Chondrocyte (in vitro differentiated cells): ENCODE data around the gene SSBP3. TPM values are rescaled to one million over a fixed set of nuclear protein-coding genes. Genes with fewer than 3 reads are reported as not detected.

Source experiments
- DNase-seq: peaks from one replicate; pipeline ENCODE4 v3.0.0; 2021; ENCODE audit warnings: mixed read lengths, low spot score
- H3K27ac Mint-ChIP-seq: one replicate; pipeline ENCODE4 v1.8.0; 2021; ENCODE audit warnings: mild to moderate bottlenecking, moderate library complexity, mixed read lengths; ENCODE audit not compliant: unreplicated experiment
- H3K27me3 Mint-ChIP-seq: 2 replicates; pipeline ENCODE4 v1.8.0; 2021; ENCODE audit warnings: low read depth, mixed read lengths
- H3K36me3 Mint-ChIP-seq: 2 replicates; pipeline ENCODE4 v1.8.0; 2021; ENCODE audit warnings: low read depth, mixed read lengths
- H3K4me1 Mint-ChIP-seq: 2 replicates; pipeline ENCODE4 v1.8.0; 2021; ENCODE audit warnings: low read depth, mild to moderate bottlenecking, mixed read lengths
- H3K4me3 Mint-ChIP-seq: one replicate; pipeline ENCODE4 v1.8.0; 2021; ENCODE audit warnings: mild to moderate bottlenecking, moderate library complexity, mixed read lengths; ENCODE audit not compliant: unreplicated experiment
- H3K9me3 Mint-ChIP-seq: 2 replicates; pipeline ENCODE4 v1.8.0; 2021; ENCODE audit warnings: low read depth, mixed read lengths
- total RNA-seq: library from RNA; stranded (reverse); gene quantifications from 3 replicates; pipeline ENCODE4 v1.2.1, GENCODE V29; 2021
- TF ChIP-seq, protein P1 (sequence below): fragments of 200-600 bp; sonication (generic); IDR thresholded peaks from 2 replicates; pipeline ENCODE4 v1.5.0; 2021; ENCODE audit warnings: antibody characterized with exemption, mild to moderate bottlenecking, moderate library complexity

The SSBP3 gene
- total RNA-seq, 1 donor from 2014 or later, result 22.0 TPM

GRCh38 chr1:54257346-54257620 is 148.9 kb downstream of the SSBP3 start:
- peaks cover 38% of the 10 kb centered on the region for H3K4me1 Mint-ChIP-seq
- no peaks in the 10 kb centered on the region for H3K9me3 Mint-ChIP-seq
- H3K36me3 Mint-ChIP-seq, result no peaks in the 10 kb centered on the region
- no peak overlapping the region for H3K4me3 Mint-ChIP-seq
- H3K27me3 Mint-ChIP-seq, result no peaks in the 10 kb centered on the region
- H3K27ac Mint-ChIP-seq, result no peak overlapping the region
- TF ChIP-seq, protein P1, sequence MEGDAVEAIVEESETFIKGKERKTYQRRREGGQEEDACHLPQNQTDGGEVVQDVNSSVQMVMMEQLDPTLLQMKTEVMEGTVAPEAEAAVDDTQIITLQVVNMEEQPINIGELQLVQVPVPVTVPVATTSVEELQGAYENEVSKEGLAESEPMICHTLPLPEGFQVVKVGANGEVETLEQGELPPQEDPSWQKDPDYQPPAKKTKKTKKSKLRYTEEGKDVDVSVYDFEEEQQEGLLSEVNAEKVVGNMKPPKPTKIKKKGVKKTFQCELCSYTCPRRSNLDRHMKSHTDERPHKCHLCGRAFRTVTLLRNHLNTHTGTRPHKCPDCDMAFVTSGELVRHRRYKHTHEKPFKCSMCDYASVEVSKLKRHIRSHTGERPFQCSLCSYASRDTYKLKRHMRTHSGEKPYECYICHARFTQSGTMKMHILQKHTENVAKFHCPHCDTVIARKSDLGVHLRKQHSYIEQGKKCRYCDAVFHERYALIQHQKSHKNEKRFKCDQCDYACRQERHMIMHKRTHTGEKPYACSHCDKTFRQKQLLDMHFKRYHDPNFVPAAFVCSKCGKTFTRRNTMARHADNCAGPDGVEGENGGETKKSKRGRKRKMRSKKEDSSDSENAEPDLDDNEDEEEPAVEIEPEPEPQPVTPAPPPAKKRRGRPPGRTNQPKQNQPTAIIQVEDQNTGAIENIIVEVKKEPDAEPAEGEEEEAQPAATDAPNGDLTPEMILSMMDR, result no peak
- no peak for DNase-seq

DNA sequence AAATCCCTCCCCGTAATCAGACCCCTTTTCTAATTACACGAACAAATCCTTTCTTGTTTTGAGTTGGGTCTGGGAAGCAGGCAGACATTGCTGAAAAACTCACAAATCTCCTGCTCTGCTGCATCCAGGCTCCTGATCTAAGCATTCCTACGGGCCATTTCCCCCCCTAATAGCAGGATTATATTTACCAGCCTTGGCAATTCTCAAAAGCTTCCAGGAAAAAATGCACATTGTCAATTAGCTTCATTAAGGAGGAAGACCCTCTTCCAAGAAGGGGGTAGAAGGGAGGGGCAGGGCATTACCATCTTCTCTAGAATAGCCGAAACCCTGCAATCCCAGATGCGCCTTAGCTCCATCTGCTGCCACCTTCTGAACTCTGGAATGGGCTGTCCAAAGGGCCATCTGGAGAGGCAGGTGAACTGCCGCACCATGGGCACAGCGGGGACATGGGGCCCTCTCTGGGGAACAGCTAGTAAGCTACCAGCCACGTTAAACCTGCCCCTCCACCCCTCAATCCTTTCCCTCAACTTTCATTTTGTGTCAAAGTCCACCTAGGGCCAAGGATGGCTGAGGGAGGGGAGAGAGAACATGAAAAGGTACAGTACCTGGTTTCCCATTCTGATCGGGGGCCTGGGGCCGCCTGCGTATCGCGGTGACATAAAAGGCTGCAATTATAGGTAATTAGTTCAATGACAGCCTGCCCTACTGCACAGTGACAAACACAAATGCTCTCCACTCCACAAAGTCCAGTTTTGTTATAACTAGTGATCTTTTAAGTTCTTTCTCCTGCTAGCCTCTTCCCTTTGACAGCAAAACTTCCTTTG is 149.5 kb downstream of the SSBP3 start:
- TF ChIP-seq, protein P1, result no peak
- Mint-ChIP-seq H3K27ac (no peak overlapping the region), H3K4me1 (peaks cover 41% of the 10 kb centered on the region), H3K36me3 (no peaks in the 10 kb centered on the region), H3K4me3 (no peak overlapping the region), H3K27me3 (no peaks in the 10 kb centered on the region), H3K9me3 (no peaks in the 10 kb centered on the region)
- DNase-seq, result no peak

- Mint-ChIP-seq H3K4me3 (no peak overlapping the region), H3K27me3 (no peaks in the 10 kb centered on the region), H3K9me3 (no peaks in the 10 kb centered on the region), H3K36me3 (no peaks in the 10 kb centered on the region), H3K27ac (no peak overlapping the region), H3K4me1 (peaks cover 36% of the 10 kb centered on the region)
- TF ChIP-seq, protein P1, result no peak
- DNase-seq, result no peak
Measured at GRCh38 chr1:54255026-54255702, 151.0 kb downstream of the SSBP3 start.

- H3K36me3 Mint-ChIP-seq, result peaks cover under 1% of the 10 kb centered on the region
- no peaks in the 10 kb centered on the region for H3K27me3 Mint-ChIP-seq
- peak overlapping the region; percentile 97 for H3K27ac Mint-ChIP-seq
- DNase-seq, result no peak
- TF ChIP-seq, protein P1, result no peak
- H3K4me1 Mint-ChIP-seq, result peaks cover 43% of the 10 kb centered on the region
- H3K9me3 Mint-ChIP-seq, result no peaks in the 10 kb centered on the region
- no peak overlapping the region for H3K4me3 Mint-ChIP-seq
Measured at GRCh38 chr1:54254055-54254454, 152.1 kb downstream of the SSBP3 start.

DNA sequence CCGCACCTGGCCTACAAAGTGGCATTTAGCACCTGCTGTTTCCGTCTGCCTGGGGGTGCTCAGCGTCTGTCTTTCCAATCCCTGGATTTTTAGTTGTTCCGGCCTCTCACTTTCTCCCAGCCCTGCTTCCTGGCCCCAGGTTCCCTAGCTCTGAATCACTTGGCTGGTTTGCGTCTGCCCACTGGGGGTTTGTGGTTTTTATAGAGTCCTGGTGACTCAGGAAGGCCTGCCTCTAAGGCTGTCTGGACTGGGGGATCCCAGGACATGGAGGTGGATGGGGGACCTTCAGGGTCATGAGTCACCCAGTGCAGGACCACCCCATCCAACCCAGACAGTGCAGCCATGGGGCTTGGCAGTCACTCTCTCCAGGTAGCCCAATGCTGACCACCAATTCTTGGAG is 152.7 kb downstream of the SSBP3 start:
- Mint-ChIP-seq H3K9me3 (no peaks in the 10 kb centered on the region), H3K36me3 (peaks cover 1% of the 10 kb centered on the region), H3K27ac (peak overlapping the region; percentile 97), H3K4me1 (peaks cover 49% of the 10 kb centered on the region), H3K4me3 (peak overlapping the region; percentile 4), H3K27me3 (no peaks in the 10 kb centered on the region)
- no peak for DNase-seq
- TF ChIP-seq, protein P1, result no peak
